H1 (cell line): Measurements from ENCODE around the gene JUN. TPM values are rescaled to one million over a fixed set of nuclear protein-coding genes. Genes with fewer than 3 reads are reported as not detected.
A peak's percentile ranks its signal among the peaks of the same experiment; 100 is the strongest.

ENCODE experiments used
- CTCF ChIA-PET: fragments of 300-600 bp; sonication (Branson Sonifier 250); formaldehyde crosslinking; loops from one replicate; lab custom pipeline; 2021; ENCODE audit not compliant: partially characterized antibody; lab: Charles Lee
- POLR2A ChIA-PET: fragments of 300-600 bp; sonication (Branson Sonifier 250); formaldehyde crosslinking; loops from one replicate; lab custom pipeline; 2021; ENCODE audit warnings: inconsistent platforms; ENCODE audit not compliant: partially characterized antibody; lab: Charles Lee
- DNase-seq, 2 experiments: peaks; one replicate each; pipeline versions ENCODE4 v3.0.0 to v3.0.0-alpha.2; 2010 to 2022; ENCODE audit warnings: low spot score in 2 of 2, low read depth in 1 of 2, mixed read lengths in 1 of 2
- FAIRE-seq: peaks from 2 replicates; lab custom pipeline; 2011; peaks lifted over from hg19 to GRCh38; lab: Jason Lieb, UNC
- H2AFZ ChIP-seq: 2 replicates; pipeline ENCODE4 v1.8.1; 2012; ENCODE audit warnings: low read length, inconsistent platforms
- H2AK5ac ChIP-seq: 2 replicates; pipeline ENCODE4 v1.6.1; 2013; ENCODE audit warnings: low read depth, low read length
- H2BK120ac ChIP-seq: replicated peaks from 2 replicates; pipeline ENCODE3; 2013; ENCODE audit warnings: low read depth, low read length, inconsistent platforms
- H2BK12ac ChIP-seq: 2 replicates; pipeline ENCODE4 v1.6.1; 2013; ENCODE audit warnings: low read depth, low read length
- H2BK15ac ChIP-seq: 2 replicates; pipeline ENCODE4 v1.6.1; 2013; ENCODE audit warnings: low read length
- H2BK20ac ChIP-seq: 2 replicates; pipeline ENCODE4 v1.6.1; 2013; ENCODE audit warnings: low read length
- H2BK5ac ChIP-seq: 2 replicates; pipeline ENCODE4 v1.6.1; 2013; ENCODE audit warnings: low read depth, low read length
- H3K14ac ChIP-seq: 2 replicates; pipeline ENCODE4 v1.6.1; 2013; ENCODE audit warnings: inconsistent platforms; ENCODE audit not compliant: insufficient read length
- H3K18ac ChIP-seq: 2 replicates; pipeline ENCODE4 v1.6.1; 2013; ENCODE audit warnings: low read length; ENCODE audit errors: extremely low read depth
- H3K23ac ChIP-seq: 2 replicates; pipeline ENCODE4 v1.6.1; 2013; ENCODE audit warnings: inconsistent platforms; ENCODE audit not compliant: insufficient read length
- H3K23me2 ChIP-seq: 2 replicates; pipeline ENCODE4 v1.6.1; 2013; ENCODE audit warnings: low read depth, low read length
- H3K27ac ChIP-seq: 2 replicates; pipeline ENCODE4 v1.6.1; 2011; ENCODE audit warnings: low read depth, low read length, inconsistent platforms
- H3K27me3 ChIP-seq, 4 experiments: replicated peaks in 1 of 4; 1 replicate in 1 of 4; 2 replicates in 3 of 4; pipeline versions ENCODE4 v1.6.1 to v1.8.1; 2011 to 2013; ENCODE audit warnings: low read length in 3 of 4, mild to moderate bottlenecking in 3 of 4, inconsistent platforms in 2 of 4, mixed read lengths in 2 of 4, moderate library complexity in 1 of 4; ENCODE audit not compliant: control insufficient read depth in 3 of 4, insufficient read depth in 3 of 4; ENCODE audit errors: extremely low read depth in 1 of 4
- H3K36me3 ChIP-seq, 4 experiments: 2 replicates each; pipeline versions ENCODE4 v1.6.1 to v1.8.1; 2011 to 2013; ENCODE audit warnings: mild to moderate bottlenecking in 4 of 4, low read length in 3 of 4, moderate library complexity in 2 of 4, control low read depth in 1 of 4, inconsistent platforms in 1 of 4; ENCODE audit not compliant: insufficient read depth in 4 of 4, control insufficient read depth in 2 of 4
- H3K4ac ChIP-seq: replicated peaks from 2 replicates; pipeline ENCODE3; 2013; ENCODE audit warnings: low read length, low read depth, mixed read lengths, inconsistent platforms; ENCODE audit not compliant: insufficient read length
- H3K4me1 ChIP-seq, 4 experiments: replicated peaks in 1 of 4; 1 replicate in 1 of 4; 2 replicates in 3 of 4; pipeline versions ENCODE4 v1.6.1 to v1.8.1; 2011 to 2013; ENCODE audit warnings: low read length in 3 of 4, inconsistent platforms in 2 of 4, mixed read lengths in 1 of 4; ENCODE audit not compliant: insufficient read depth in 4 of 4, control insufficient read depth in 3 of 4
- H3K4me2 ChIP-seq, 2 experiments: 2 replicates each; pipeline versions ENCODE4 v1.6.1 to v1.8.1; 2011 to 2013; ENCODE audit warnings: low read depth in 2 of 2, low read length in 2 of 2, control low read depth in 1 of 2, inconsistent platforms in 1 of 2, mild to moderate bottlenecking in 1 of 2; ENCODE audit not compliant: insufficient read depth in 1 of 2
- H3K4me3 ChIP-seq, 4 experiments: fragments of 200-600, 300-600 bp in 1 of 4; sonication (generic), shearing (Covaris generic), sonication (Bioruptor Twin) in 1 of 4; 2 replicates each; pipeline versions ENCODE4 v1.5.1 to v1.8.1; 2011 to 2016; ENCODE audit warnings: low read length in 4 of 4, low read depth in 3 of 4, control low read depth in 2 of 4, inconsistent platforms in 2 of 4, mild to moderate bottlenecking in 2 of 4, mixed read lengths in 1 of 4, moderate library complexity in 1 of 4; ENCODE audit not compliant: insufficient read depth in 2 of 4; ENCODE audit errors: extremely low read depth in 1 of 4
- H3K56ac ChIP-seq: replicated peaks from 2 replicates; pipeline ENCODE3; 2013; ENCODE audit warnings: low read depth, mild to moderate bottlenecking, mixed read lengths, low read length, inconsistent platforms; ENCODE audit not compliant: insufficient read length
- H3K79me1 ChIP-seq: 2 replicates; pipeline ENCODE4 v1.6.1; 2013; ENCODE audit warnings: low read depth, low read length, control low read depth
- H3K79me2 ChIP-seq, 2 experiments: 2 replicates each; pipeline versions ENCODE4 v1.6.1 to v1.8.1; 2012 to 2013; ENCODE audit warnings: low read length in 2 of 2, mild to moderate bottlenecking in 2 of 2, inconsistent platforms in 1 of 2; ENCODE audit not compliant: insufficient read depth in 2 of 2, control insufficient read depth in 1 of 2
- H3K9ac ChIP-seq, 4 experiments: replicated peaks in 1 of 4; 1 replicate in 1 of 4; 2 replicates in 3 of 4; pipeline versions ENCODE4 v1.6.1 to v1.8.1; 2011 to 2013; ENCODE audit warnings: low read depth in 3 of 4, low read length in 3 of 4, control low read depth in 2 of 4, mild to moderate bottlenecking in 2 of 4, moderate library complexity in 2 of 4, inconsistent platforms in 1 of 4; ENCODE audit errors: extremely low read depth in 1 of 4
- H3K9me3 ChIP-seq, 2 experiments: 2 replicates each; pipeline versions ENCODE4 v1.6.1 to v1.8.1; 2012 to 2013; ENCODE audit warnings: mild to moderate bottlenecking in 2 of 2, moderate library complexity in 2 of 2, control low read depth in 1 of 2, inconsistent platforms in 1 of 2, low read depth in 1 of 2, low read length in 1 of 2, mixed read lengths in 1 of 2; ENCODE audit not compliant: insufficient read depth in 2 of 2
- H4K20me1 ChIP-seq, 2 experiments: replicated peaks in 1 of 2; 2 replicates each; pipeline versions ENCODE3 to v1.8.1; 2011 to 2013; ENCODE audit warnings: inconsistent platforms in 2 of 2, low read length in 2 of 2, mild to moderate bottlenecking in 1 of 2; ENCODE audit not compliant: insufficient read depth in 2 of 2, control insufficient read depth in 1 of 2
- H4K5ac ChIP-seq: 2 replicates; pipeline ENCODE4 v1.6.1; 2013; ENCODE audit warnings: low read length, low read depth, mixed read lengths, inconsistent platforms; ENCODE audit not compliant: insufficient read length
- H4K8ac ChIP-seq: 2 replicates; pipeline ENCODE4 v1.8.0; 2013; ENCODE audit warnings: mild to moderate bottlenecking, moderate library complexity, low read length, inconsistent platforms; ENCODE audit not compliant: insufficient read depth; ENCODE audit errors: extremely low read depth
- H4K91ac ChIP-seq: replicated peaks from 2 replicates; pipeline ENCODE3; 2013; ENCODE audit warnings: low read length, mixed read lengths, inconsistent platforms; ENCODE audit not compliant: insufficient read length
- ASH2L ChIP-seq: fragments of 200-600, 300-600 bp; sonication (generic); IDR thresholded peaks from one replicate; pipeline ENCODE4 v1.7.1; 2017; ENCODE audit warnings: low read length
- CBX5 ChIP-seq: fragments of 300-800, 300-1000 bp; sonication (generic); IDR thresholded peaks from 2 replicates; pipeline ENCODE4 v1.7.1; 2016; ENCODE audit warnings: antibody characterized with exemption, low read length, low read depth
- CHD2 ChIP-seq: IDR thresholded peaks from 2 replicates; pipeline ENCODE4 v1.6.1; 2012; ENCODE audit warnings: low read length, improper control_type of control experiment
- CREB1 ChIP-seq: IDR thresholded peaks from 2 replicates; pipeline ENCODE4 v1.6.1; 2012; ENCODE audit warnings: inconsistent platforms
- EGR1 ChIP-seq: IDR thresholded peaks from 2 replicates; pipeline ENCODE4 v1.6.1; 2011; ENCODE audit warnings: low read depth, low read length, borderline replicate concordance
- KDM4A ChIP-seq: IDR thresholded peaks from one replicate; pipeline ENCODE4 v1.7.1; 2012; ENCODE audit warnings: low read depth, mild to moderate bottlenecking, moderate library complexity, low read length, inconsistent platforms; ENCODE audit not compliant: severe bottlenecking
- MAFK ChIP-seq: IDR thresholded peaks from 2 replicates; pipeline ENCODE4 v1.6.1; 2012; ENCODE audit warnings: low read depth, mild to moderate bottlenecking, improper control_type of control experiment, low read length
- POU5F1 ChIP-seq: IDR thresholded peaks from 2 replicates; pipeline ENCODE4 v1.6.1; 2011; ENCODE audit warnings: low read depth, mild to moderate bottlenecking, low read length, moderate library complexity
- RNF2 ChIP-seq: fragments of 200-900, 300-1000 bp; sonication (generic); IDR thresholded peaks from 2 replicates; pipeline ENCODE4 v1.7.1; 2016; ENCODE audit warnings: borderline replicate concordance, low read depth, mild to moderate bottlenecking, antibody characterized with exemption, low read length; ENCODE audit not compliant: poor library complexity, severe bottlenecking; ENCODE audit errors: missing control alignments
- SIRT6 ChIP-seq: IDR thresholded peaks from one replicate; pipeline ENCODE4 v1.7.1; 2012; ENCODE audit warnings: low read length, inconsistent platforms
- SP1 ChIP-seq: IDR thresholded peaks from 2 replicates; pipeline ENCODE4 v1.6.1; 2011; ENCODE audit warnings: low read depth, low read length
- SP4 ChIP-seq: IDR thresholded peaks from 2 replicates; pipeline ENCODE4 v1.6.1; 2012; ENCODE audit warnings: low read length, inconsistent platforms
- SRF ChIP-seq: IDR thresholded peaks from 2 replicates; pipeline ENCODE4 v1.6.1; 2011; ENCODE audit warnings: mild to moderate bottlenecking, low read depth, low read length, moderate library complexity
- TAF7 ChIP-seq: optimal IDR thresholded peaks from 2 replicates; pipeline ENCODE3; 2011; ENCODE audit warnings: low read depth, mild to moderate bottlenecking, inconsistent platforms, low read length, moderate library complexity, borderline replicate concordance
- WGBS, 2 experiments: shearing (Covaris generic) in 1 of 2; methylation state at CpG; one replicate each; pipeline versions ENCODE4 v1.1.6 to v1.1.7; 2013 to 2015; ENCODE audit warnings: low lambda C conversion rate in 2 of 2, mixed read lengths in 2 of 2, inconsistent platforms in 1 of 2, low coverage in 1 of 2, missing lambda C conversion rate in 1 of 2; ENCODE audit not compliant: insufficient replicate concordance in 2 of 2, insufficient coverage in 1 of 2, insufficient read length in 1 of 2; ENCODE audit errors: extremely low coverage in 1 of 2, missing lambda C conversion rate in 1 of 2; 5-methylcytosine and 5-hydroxymethylcytosine counted together
- polyA plus RNA-seq, 7 experiments: library from polyadenylated mRNA; depleted of rRNA in 3 of 7; stranded (reverse) in 5 of 7; unstranded in 2 of 7; fragments of >200 nt in 5 of 7; fragments of 200-250 nt in 2 of 7; gene quantifications; 1 replicate in 5 of 7; 2 replicates in 1 of 7; 4 replicates in 1 of 7; pipeline versions ENCODE4 v1.2.1 to v1.2.3, GENCODE V29; 2011 to 2013; ENCODE audit warnings: missing spikeins in 2 of 7, mixed read lengths in 2 of 7
- total RNA-seq: library from RNA; stranded (reverse); fragmentation: NEBNext Ultra II Directional; extraction: Animal tissue kit (Norgen Biotek cat#: 25700); gene quantifications from 2 replicates; pipeline ENCODE4 v1.2.1, GENCODE V29; 2021
- TF ChIP-seq, protein P1 (sequence below): IDR thresholded peaks from 2 replicates; pipeline ENCODE4 v1.6.1; 2011; ENCODE audit warnings: low read length, improper control_type of control experiment

Gene JUN
- total and polyA plus RNA-seq, 2 of the 8 experiments (the other 6 are each of a cell fraction or from before 2014, with no cell fraction given), result 4.4 to 10.9 TPM

- no peak overlapping the region for H4K5ac ChIP-seq
- H3K9ac ChIP-seq, result no peak overlapping the region
- H4K91ac ChIP-seq, result no peak overlapping the region
- H4K20me1 ChIP-seq, result no peaks in the 10 kb centered on the region
- no peak overlapping the region for H3K4me3 ChIP-seq
- no peaks in the 10 kb centered on the region for H3K79me2 ChIP-seq
- ChIA-PET CTCF (interaction anchor here (0.7 to 1.8 kb wide), 10 partner anchors 17 to 1020 kb away, joined by 3 to 6 read pairs (median 4); no protein-coding TSS in a partner anchor), POLR2A (no interaction called here)
- DNase-seq (no peak), FAIRE-seq (no peak)
- H3K14ac ChIP-seq, result no peak overlapping the region
- no peaks in the 10 kb centered on the region for H3K36me3 ChIP-seq
- H2BK15ac ChIP-seq, result no peak overlapping the region
- H3K4me2 ChIP-seq, result no peak overlapping the region
- no peak overlapping the region for H2AK5ac ChIP-seq
- no peak overlapping the region for H3K56ac ChIP-seq
- H3K23me2 ChIP-seq, result no peaks in the 10 kb centered on the region
- no peak overlapping the region for H4K8ac ChIP-seq
- no peaks in the 10 kb centered on the region for H3K79me1 ChIP-seq
- no peak overlapping the region for H3K23ac ChIP-seq
- H3K4me1 ChIP-seq, result no peaks in the 10 kb centered on the region
- peak overlapping the region; percentile 21; the same call in 1 of the 2 replicates for H2BK20ac ChIP-seq
- no peaks in the 10 kb centered on the region for H3K9me3 ChIP-seq
- H3K18ac ChIP-seq, result no peak overlapping the region
- H2BK12ac ChIP-seq, result no peak overlapping the region
- no peak overlapping the region for H3K27ac ChIP-seq
- no peak overlapping the region for H2BK5ac ChIP-seq
- no peak overlapping the region for H2AFZ ChIP-seq
- WGBS, 2 experiments, result 96% methylated on average over 3 of the region's 3 CpGs; no CpG with 5 or more reads in 1 of the 2 experiments
- H3K27me3 ChIP-seq, result no peaks in the 10 kb centered on the region
- H3K4ac ChIP-seq, result no peak overlapping the region
- no peak overlapping the region for H2BK120ac ChIP-seq
- TF ChIP-seq SP4, result no peak
- no peak for TF ChIP-seq CREB1
- TF ChIP-seq TAF7, result no peak
- TF ChIP-seq CBX5, result no peak
- no peak for TF ChIP-seq KDM4A
- TF ChIP-seq CHD2, result no peak
- TF ChIP-seq SRF, result no peak
- no peak for TF ChIP-seq POU5F1
- no peak for TF ChIP-seq SIRT6
- no peak for TF ChIP-seq MAFK
- no peak for TF ChIP-seq EGR1
- TF ChIP-seq, protein P1, sequence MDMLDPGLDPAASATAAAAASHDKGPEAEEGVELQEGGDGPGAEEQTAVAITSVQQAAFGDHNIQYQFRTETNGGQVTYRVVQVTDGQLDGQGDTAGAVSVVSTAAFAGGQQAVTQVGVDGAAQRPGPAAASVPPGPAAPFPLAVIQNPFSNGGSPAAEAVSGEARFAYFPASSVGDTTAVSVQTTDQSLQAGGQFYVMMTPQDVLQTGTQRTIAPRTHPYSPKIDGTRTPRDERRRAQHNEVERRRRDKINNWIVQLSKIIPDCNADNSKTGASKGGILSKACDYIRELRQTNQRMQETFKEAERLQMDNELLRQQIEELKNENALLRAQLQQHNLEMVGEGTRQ, result no peak
- TF ChIP-seq ASH2L, result no peak
- no peak for TF ChIP-seq SP1
- no peak for TF ChIP-seq RNF2
These were observed 45.0 kb downstream of the JUN start for GRCh38 chr1:58738876-58739275.
